ENCODE data around the gene PIEZO1. TPM values are rescaled to one million over a fixed set of nuclear protein-coding genes. Genes with fewer than 3 reads are reported as not detected.

The PIEZO1 gene
- total and polyA plus RNA-seq, 11 donors: 14.2 to 59.7 (median 31.2) TPM

GRCh38 chr16:88713568-88714419 is 71.2 kb downstream of the PIEZO1 start:
- no peak overlapping the region for H3K4me3 ChIP-seq
- TF ChIP-seq CTCF (IDR thresholded peaks at IDR 0.05) (no peak), POLR2A (IDR thresholded peaks at IDR 0.05) (no peak)
- no peaks in the 10 kb centered on the region for H3K27me3 ChIP-seq
- H3K36me3 ChIP-seq: peaks cover 0 to 66% (median 52%) of the 10 kb centered on the region in 9 donors
- WGBS, 4 donors: 86 to 91% (median 90%) methylated on average over 21 to 30 of the region's 30 CpGs
- DNase-seq: no peak
- no peaks in the 10 kb centered on the region for H3K4me1 ChIP-seq
- ATAC-seq: peak in 1 of 4 donors; percentile 24
- intact Hi-C loops (cut with DNase I): no loop called here
- peak overlapping the region in 1 of 12 donors; percentile 24 for H3K27ac ChIP-seq
- no peaks in the 10 kb centered on the region for H3K9me3 ChIP-seq

- 60 to 100% (median 82%) methylated on average over 1 to 15 of the region's 15 CpGs for WGBS, 4 donors
- Histone ChIP-seq H3K27me3 (no peaks in the 10 kb centered on the region), H3K36me3 (peaks cover 0 to 58% (median 44%) of the 10 kb centered on the region in 9 donors), H3K9me3 (no peaks in the 10 kb centered on the region), H3K27ac (peak overlapping the region in 1 of 12 donors; percentile 24), H3K4me1 (peaks cover 0 to 3% (median 0%) of the 10 kb centered on the region in 12 donors), H3K4me3 (no peak overlapping the region)
- DNase-seq (no peak), ATAC-seq (no peak)
- TF ChIP-seq POLR2A (IDR thresholded peaks at IDR 0.05) (no peak), CTCF (IDR thresholded peaks at IDR 0.05) (no peak)
- intact Hi-C loops (cut with DNase I): no loop called here
These were observed 72.0 kb downstream of the PIEZO1 start for GRCh38 chr16:88713054-88713453.

GRCh38 chr16:88712362-88712979 is 72.5 kb downstream of the PIEZO1 start:
- TF ChIP-seq POLR2A (IDR thresholded peaks at IDR 0.05) (no peak), CTCF (IDR thresholded peaks at IDR 0.05) (no peak)
- H3K4me1 ChIP-seq: peaks cover 0 to 9% (median 3%) of the 10 kb centered on the region in 12 donors
- 79 to 86% (median 85%) methylated on average over 3 to 25 of the region's 25 CpGs for WGBS, 4 donors
- intact Hi-C loops (cut with DNase I): no loop called here
- H3K9me3 ChIP-seq: no peaks in the 10 kb centered on the region
- DNase-seq: no peak
- H3K36me3 ChIP-seq: peaks cover 0 to 52% (median 38%) of the 10 kb centered on the region in 9 donors
- no peak for ATAC-seq
- peak overlapping the region in 1 of 12 donors; percentile 16 for H3K27ac ChIP-seq
- H3K27me3 ChIP-seq: no peaks in the 10 kb centered on the region
- H3K4me3 ChIP-seq: no peak overlapping the region

GRCh38 chr16:88711750-88712340 is 73.2 kb downstream of the PIEZO1 start:
- H3K9me3 ChIP-seq: no peaks in the 10 kb centered on the region
- H3K4me3 ChIP-seq: no peak overlapping the region
- H3K4me1 ChIP-seq: peaks cover 0 to 15% (median 9%) of the 10 kb centered on the region in 12 donors
- TF ChIP-seq CTCF (IDR thresholded peaks at IDR 0.05) (no peak), POLR2A (IDR thresholded peaks at IDR 0.05) (no peak)
- intact Hi-C loops (cut with DNase I): no loop called here
- peak overlapping the region in 1 of 12 donors; percentile 16 for H3K27ac ChIP-seq
- no peaks in the 10 kb centered on the region for H3K27me3 ChIP-seq
- ATAC-seq: no peak
- peaks cover 0 to 46% (median 32%) of the 10 kb centered on the region in 9 donors for H3K36me3 ChIP-seq
- 81 to 82% (median 81%) methylated on average over 16 to 18 of the region's 18 CpGs for WGBS, 4 donors
- DNase-seq: no peak

Data from heart left ventricle (tissue), 16 donors.